Stomach smooth muscle (tissue), 2 donors: ENCODE measurements around the gene ATP11A.
A peak's percentile ranks its signal among the peaks of the same experiment; 100 is the strongest.
"Not testable (repeated sequence)": the region's sequence is repeated elsewhere in the genome, so short reads cannot be mapped to it uniquely, and the experiment has no call there.

ENCODE experiments used
- H3K27ac ChIP-seq: one replicate; pipeline ENCODE4 v1.7.0; 2013; ENCODE audit warnings: mild to moderate bottlenecking, low read length, inconsistent platforms
- H3K27me3 ChIP-seq, 2 donors: one replicate each; pipeline ENCODE4 v1.7.0; 2013; ENCODE audit warnings: low read length in 2 of 2; ENCODE audit not compliant: insufficient read depth in 2 of 2, control insufficient read depth in 1 of 2
- H3K36me3 ChIP-seq, 2 donors: one replicate each; pipeline ENCODE4 v1.7.0; 2013; ENCODE audit warnings: low read length in 2 of 2; ENCODE audit not compliant: control insufficient read depth in 2 of 2, insufficient read depth in 2 of 2
- H3K4me1 ChIP-seq: one replicate; pipeline ENCODE4 v1.7.0; 2013; ENCODE audit warnings: low read length; ENCODE audit not compliant: control insufficient read depth, insufficient read depth
- H3K4me3 ChIP-seq, 2 donors: one replicate each; pipeline ENCODE4 v1.7.0; 2013; ENCODE audit warnings: low read length in 2 of 2
- H3K9ac ChIP-seq, 2 donors: one replicate each; pipeline ENCODE4 v1.7.0; 2013; ENCODE audit warnings: low read length in 2 of 2, mild to moderate bottlenecking in 1 of 2
- H3K9me3 ChIP-seq, 2 donors: one replicate each; pipeline ENCODE4 v1.7.0; 2013; ENCODE audit warnings: low read length in 2 of 2; ENCODE audit not compliant: control insufficient read depth in 2 of 2
- donor health status: healthy.
- donor health status: Pancreatic carcinoma.

Gene ATP11A

DNA sequence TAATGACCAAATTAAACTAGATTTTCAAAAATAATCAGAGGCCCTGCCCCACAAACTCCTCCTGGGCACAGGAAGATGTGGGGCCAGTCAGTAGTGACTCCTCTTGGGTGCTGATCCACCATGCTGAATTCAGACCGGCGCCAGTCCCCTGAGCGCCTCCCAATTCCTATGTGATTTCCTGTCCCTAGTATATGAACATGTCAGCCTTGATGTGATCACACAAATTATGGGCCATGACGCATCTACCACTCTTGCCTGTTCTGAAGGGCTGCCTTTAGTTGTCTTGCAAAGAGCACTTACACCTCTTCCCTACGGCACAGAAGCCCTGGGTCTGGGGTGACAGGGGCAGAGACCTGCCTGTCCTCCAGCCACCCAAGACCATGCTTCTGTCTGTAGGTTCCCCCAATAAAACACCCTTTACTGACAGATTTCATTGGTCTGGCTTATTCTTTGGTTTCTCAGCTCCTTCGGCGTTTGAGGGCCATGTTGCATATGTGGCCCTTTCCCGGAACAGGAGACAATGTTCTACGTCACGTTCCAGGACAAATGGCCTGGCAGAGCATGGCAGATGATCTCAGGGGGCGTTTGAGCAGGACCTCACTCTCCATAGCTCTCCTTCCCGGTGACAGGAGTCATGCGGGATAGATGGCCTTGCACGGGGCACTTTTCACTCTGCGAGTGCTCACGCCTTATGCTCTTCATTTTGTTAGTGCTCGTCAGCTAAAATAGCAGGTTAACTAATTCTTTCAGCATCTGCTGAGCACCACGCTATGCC, 5.6 kb upstream of the ATP11A start:
- Histone ChIP-seq H3K9ac (no peak overlapping the region), H3K27ac (no peak overlapping the region), H3K9me3 (no peaks in the 10 kb centered on the region), H3K4me3 (no peak overlapping the region), H3K27me3 (no peaks in the 10 kb centered on the region), H3K4me1 (peaks cover 4% of the 10 kb centered on the region), H3K36me3 (no peaks in the 10 kb centered on the region)

DNA sequence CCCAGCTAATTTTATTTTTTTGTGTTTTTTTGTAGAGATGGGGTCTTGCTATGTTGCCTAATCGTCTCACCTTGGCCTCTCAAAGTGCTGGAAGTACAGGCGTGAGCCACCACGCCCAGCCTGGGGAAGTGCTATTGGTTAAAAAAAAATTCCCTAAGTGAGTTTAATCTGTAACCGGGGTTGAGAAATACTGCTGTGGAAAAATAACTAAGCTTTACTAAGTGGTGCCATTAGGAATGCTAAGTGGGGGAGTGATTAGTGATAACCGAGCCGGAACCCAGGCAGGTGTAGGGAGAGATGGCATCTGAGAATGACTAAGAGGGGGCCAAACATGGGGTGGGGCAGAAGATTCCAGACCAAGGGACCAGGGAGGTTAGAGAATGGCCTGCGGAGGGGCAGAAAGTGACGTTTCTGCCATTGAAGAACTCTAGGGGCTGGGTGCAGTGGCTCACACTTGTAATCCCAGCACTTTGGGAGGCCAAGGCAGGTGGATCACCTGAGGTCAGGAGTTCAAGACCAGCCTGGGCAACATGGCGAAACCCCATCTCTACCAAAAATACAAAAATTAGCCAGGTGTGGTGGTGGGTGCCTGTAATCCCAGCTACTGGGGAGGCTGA, 4.5 kb upstream of the ATP11A start:
- not testable (repeated sequence) for H3K27ac ChIP-seq, H3K9me3 ChIP-seq, H3K36me3 ChIP-seq, H3K4me3 ChIP-seq, H3K4me1 ChIP-seq, H3K27me3 ChIP-seq, H3K9ac ChIP-seq

- Histone ChIP-seq H3K36me3 (no peaks in the 10 kb centered on the region), H3K9ac (no peak overlapping the region), H3K4me1 (peaks cover 12% of the 10 kb centered on the region), H3K27me3 (no peaks in the 10 kb centered on the region), H3K4me3 (no peak overlapping the region), H3K9me3 (no peaks in the 10 kb centered on the region), H3K27ac (no peak overlapping the region)
Observed at GRCh38 chr13:112685896-112686295, 3.9 kb upstream of the ATP11A start.

- H3K27ac ChIP-seq: no peak overlapping the region
- H3K4me1 ChIP-seq: peaks cover 15% of the 10 kb centered on the region
- no peaks in the 10 kb centered on the region for H3K27me3 ChIP-seq
- no peaks in the 10 kb centered on the region for H3K9me3 ChIP-seq
- H3K9ac ChIP-seq: no peak overlapping the region
- no peak overlapping the region for H3K4me3 ChIP-seq
- H3K36me3 ChIP-seq: no peaks in the 10 kb centered on the region
Observed at GRCh38 chr13:112686364-112686763, 3.5 kb upstream of the ATP11A start.

- H3K27ac ChIP-seq: no peak overlapping the region
Observed at GRCh38 chr13:112686987-112687386, 2.9 kb upstream of the ATP11A start.

GRCh38 chr13:112687836-112688559, 1.8 kb upstream of the ATP11A start:
- peaks cover 27% of the 10 kb centered on the region for H3K4me1 ChIP-seq
- no peaks in the 10 kb centered on the region for H3K27me3 ChIP-seq
- no peaks in the 10 kb centered on the region for H3K36me3 ChIP-seq
- H3K4me3 ChIP-seq: no peak overlapping the region
- H3K9me3 ChIP-seq: no peaks in the 10 kb centered on the region
- peak overlapping the region; percentile 79 for H3K27ac ChIP-seq
- H3K9ac ChIP-seq: no peak overlapping the region

More at GRCh38 chr13:112686987-112687386, 2.9 kb upstream of the ATP11A start:
- Histone ChIP-seq H3K9me3 (no peaks in the 10 kb centered on the region), H3K4me3 (no peak overlapping the region), H3K9ac (no peak overlapping the region), H3K4me1 (peaks cover 21% of the 10 kb centered on the region), H3K27me3 (no peaks in the 10 kb centered on the region), H3K36me3 (no peaks in the 10 kb centered on the region)

- Histone ChIP-seq H3K4me1 (peaks cover 31% of the 10 kb centered on the region), H3K27ac (peak overlapping the region; percentile 79), H3K27me3 (no peaks in the 10 kb centered on the region), H3K36me3 (no peaks in the 10 kb centered on the region), H3K9ac (peak overlapping the region; percentile 84 to 86), H3K4me3 (peak overlapping the region; percentile 78 to 80), H3K9me3 (no peaks in the 10 kb centered on the region)
Observed at GRCh38 chr13:112688560-112689302, 1.1 kb upstream of the ATP11A start.

DNA sequence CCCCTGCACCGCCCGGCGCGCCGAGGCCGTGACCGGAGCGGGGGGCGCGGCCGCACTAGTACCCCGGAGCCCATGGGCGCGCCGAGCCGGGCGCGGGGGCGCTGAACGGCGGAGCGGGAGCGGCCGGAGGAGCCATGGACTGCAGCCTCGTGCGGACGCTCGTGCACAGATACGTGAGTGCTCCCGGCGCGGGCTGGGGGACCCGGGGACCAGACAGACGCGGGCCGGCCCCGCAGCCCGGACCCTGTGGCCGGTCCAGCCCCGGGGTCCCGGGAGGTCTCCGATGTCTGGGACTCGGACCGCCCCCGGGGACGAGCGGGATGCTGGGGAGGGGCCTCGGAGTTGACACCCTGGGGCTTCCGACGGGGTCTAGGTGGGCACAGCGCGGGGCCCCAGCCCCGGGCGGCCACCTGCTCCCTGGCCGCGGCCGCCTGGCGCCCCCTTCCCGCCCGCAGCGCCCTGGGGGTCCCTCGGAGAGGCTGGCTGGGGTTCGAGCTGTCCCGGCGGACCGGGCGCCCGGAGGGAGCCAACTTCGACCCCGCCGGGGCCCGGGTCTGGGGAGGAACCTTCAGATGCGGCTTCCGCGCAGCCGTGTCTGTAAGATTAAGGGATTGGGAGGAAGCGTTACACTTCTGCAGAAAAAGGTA, 568 bp downstream of the ATP11A start:
- peak overlapping the region; percentile 66 to 81 for H3K9ac ChIP-seq
- H3K27ac ChIP-seq: peak overlapping the region; percentile 64
- H3K9me3 ChIP-seq: no peaks in the 10 kb centered on the region
- no peaks in the 10 kb centered on the region for H3K27me3 ChIP-seq
- H3K4me1 ChIP-seq: peaks cover 39% of the 10 kb centered on the region
- no peaks in the 10 kb centered on the region for H3K36me3 ChIP-seq
- peak overlapping the region; percentile 68 to 78 for H3K4me3 ChIP-seq

GRCh38 chr13:112692104-112692503, 2.3 kb downstream of the ATP11A start:
- H3K27me3 ChIP-seq: no peaks in the 10 kb centered on the region
- H3K27ac ChIP-seq: no peak overlapping the region
- no peaks in the 10 kb centered on the region for H3K36me3 ChIP-seq
- H3K9me3 ChIP-seq: no peaks in the 10 kb centered on the region
- peak overlapping the region; percentile 29 to 81 for H3K9ac ChIP-seq
- peaks cover 39% of the 10 kb centered on the region for H3K4me1 ChIP-seq
- peak overlapping the region; percentile 68 to 78 for H3K4me3 ChIP-seq

- H3K9ac ChIP-seq: no peak overlapping the region
- H3K4me3 ChIP-seq: no peak overlapping the region
- no peaks in the 10 kb centered on the region for H3K27me3 ChIP-seq
- H3K4me1 ChIP-seq: peaks cover 39% of the 10 kb centered on the region
- H3K9me3 ChIP-seq: no peaks in the 10 kb centered on the region
- no peak overlapping the region for H3K27ac ChIP-seq
- H3K36me3 ChIP-seq: no peaks in the 10 kb centered on the region
Observed at GRCh38 chr13:112692586-112692985, 2.7 kb downstream of the ATP11A start.
